Measurements from ENCODE around the gene SP2.

Gene SP2

GRCh38 chr17:47941246-47942095, 45.4 kb downstream of the SP2 start, which contains the start of gene PNPO:
TSS of gene PNPO (plus strand) at chr17:47941571. CDS start at chr17:47941676, 105 bp downstream.
- ChIA-PET POLR2A (interaction anchor here (0.7 to 1.2 kb wide), 3 partner anchors 27 to 46 kb away, joined by 3 read pairs; partner anchors contain the start of gene SP2), CTCF (interaction anchor here (0.7 to 21.8 kb wide), 10 partner anchors 9 to 110 kb away, joined by 3 to 504 read pairs (median 3); partner anchors contain the start of genes CDK5RAP3, LRRC46, MRPL10 and PRR15L)
- Histone ChIP-seq H3K4me1 (ENCODE audit: control extremely low read depth in 1 of 4, control insufficient read depth in 4 of 4, insufficient read depth in 4 of 4, low read length in 3 of 4) (peaks cover 6 to 55% (median 28%) of the 10 kb centered on the region in 4 experiments), H3K27me3 (replicated peaks in 2 of 5; ENCODE audit: control insufficient read depth in 4 of 5, insufficient read depth in 5 of 5, low read length in 4 of 5) (no peaks in the 10 kb centered on the region), H3K36me3 (ENCODE audit: control insufficient read depth in 4 of 4, insufficient read depth in 4 of 4, low read length in 3 of 4) (peaks cover 2 to 26% (median 13%) of the 10 kb centered on the region in 4 experiments), H3K4me3 (ENCODE audit: control insufficient read depth in 1 of 7, extremely low read depth in 1 of 7, insufficient read depth in 4 of 7, low read depth in 2 of 7, low read length in 6 of 7) (peak within 1 kb of the TSS; percentile 64 to 90 (median 80)), H3K27ac (ENCODE audit: insufficient read depth in 1 of 2, low read depth in 1 of 2, low read length in 2 of 2, poor library complexity in 1 of 2, severe bottlenecking in 2 of 2) (peak within 1 kb of the TSS; percentile 62 to 81), H3K9me3 (ENCODE audit: control extremely low read depth in 1 of 5, control insufficient read depth in 4 of 5, insufficient read depth in 2 of 5, low read depth in 1 of 5, low read length in 4 of 5) (no peaks in the 10 kb centered on the region)
- peak; percentile 96 to 98 (median 97) for DNase-seq
- WGBS (ENCODE audit: insufficient coverage) = under 1% methylated on average over 36 of the region's 50 CpGs

- ChIA-PET CTCF (interaction anchor here (0.7 to 21.8 kb wide), 7 partner anchors 8 to 111 kb away, joined by 3 to 504 read pairs (median 3); partner anchors contain the start of genes CDK5RAP3, LRRC46, MRPL10 and PRR15L), POLR2A (interaction anchor here (1.2 kb wide), 1 partner anchor 47 kb away, joined by 3 read pairs; the partner anchor contains the start of gene SP2)
- H3K36me3 ChIP-seq (ENCODE audit: control insufficient read depth in 4 of 4, insufficient read depth in 4 of 4, low read length in 3 of 4) = peaks cover 2 to 29% (median 13%) of the 10 kb centered on the region in 4 experiments
- peaks cover 6 to 56% (median 28%) of the 10 kb centered on the region in 4 experiments for H3K4me1 ChIP-seq (ENCODE audit: control extremely low read depth in 1 of 4, control insufficient read depth in 4 of 4, insufficient read depth in 4 of 4, low read length in 3 of 4)
- no peaks in the 10 kb centered on the region for H3K27me3 ChIP-seq (replicated peaks in 2 of 5; ENCODE audit: control insufficient read depth in 4 of 5, insufficient read depth in 5 of 5, low read length in 4 of 5)
- H3K9me3 ChIP-seq (ENCODE audit: control extremely low read depth in 1 of 5, control insufficient read depth in 4 of 5, insufficient read depth in 2 of 5, low read depth in 1 of 5, low read length in 4 of 5) = no peaks in the 10 kb centered on the region
- H3K27ac ChIP-seq (ENCODE audit: insufficient read depth in 1 of 2, low read depth in 1 of 2, low read length in 2 of 2, poor library complexity in 1 of 2, severe bottlenecking in 2 of 2) = peak overlapping the region; percentile 62 to 81
- WGBS (ENCODE audit: insufficient coverage) = 0% methylated on average over 5 of the region's 5 CpGs
- DNase-seq = peak in 1 of 3 donors; percentile 20
- H3K4me3 ChIP-seq (ENCODE audit: control insufficient read depth in 1 of 7, extremely low read depth in 1 of 7, insufficient read depth in 4 of 7, low read depth in 2 of 7, low read length in 6 of 7) = peak overlapping the region; percentile 64 to 90 (median 80)
Observed at GRCh38 chr17:47942096-47942510, 46.1 kb downstream of the SP2 start.

DNA sequence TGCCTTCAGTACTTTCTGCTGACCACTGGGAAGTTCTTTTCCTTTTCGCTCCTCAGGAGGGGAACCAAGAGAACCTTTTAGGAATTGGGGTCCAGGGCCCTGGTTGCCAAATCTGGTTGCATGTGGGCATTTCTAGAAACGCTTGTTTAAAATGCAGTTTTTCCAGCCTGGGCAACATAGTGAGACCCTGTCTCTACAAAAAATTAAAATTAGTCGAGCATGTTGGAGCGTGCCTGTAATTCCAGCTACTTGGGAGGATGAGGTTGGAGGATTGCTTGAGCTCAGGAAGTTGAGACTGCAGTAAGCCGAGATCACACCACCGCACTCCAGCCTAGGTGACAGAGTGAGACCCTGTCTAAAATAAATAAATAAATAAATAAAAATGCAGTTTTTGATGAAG, 46.5 kb downstream of the SP2 start:
- ChIA-PET CTCF (interaction anchor here (1.0 to 21.8 kb wide), 5 partner anchors 8 to 111 kb away, joined by 3 to 504 read pairs (median 3); partner anchors contain the start of genes CDK5RAP3, LRRC46, MRPL10 and PRR15L), POLR2A (no interaction called here)
- peaks cover 2 to 29% (median 13%) of the 10 kb centered on the region in 4 experiments for H3K36me3 ChIP-seq (ENCODE audit: control insufficient read depth in 4 of 4, insufficient read depth in 4 of 4, low read length in 3 of 4)
- 88% methylated on average over 3 of the region's 6 CpGs for WGBS (ENCODE audit: insufficient coverage)
- no peaks in the 10 kb centered on the region for H3K9me3 ChIP-seq (ENCODE audit: control extremely low read depth in 1 of 5, control insufficient read depth in 4 of 5, insufficient read depth in 2 of 5, low read depth in 1 of 5, low read length in 4 of 5)
- H3K4me3 ChIP-seq (ENCODE audit: control insufficient read depth in 1 of 7, extremely low read depth in 1 of 7, insufficient read depth in 4 of 7, low read depth in 2 of 7, low read length in 6 of 7) = peak overlapping the region in 3 of 7 experiments; percentile 80 to 90 (median 87)
- DNase-seq = no peak
- H3K4me1 ChIP-seq (ENCODE audit: control extremely low read depth in 1 of 4, control insufficient read depth in 4 of 4, insufficient read depth in 4 of 4, low read length in 3 of 4) = peaks cover 6 to 58% (median 28%) of the 10 kb centered on the region in 4 experiments
- no peaks in the 10 kb centered on the region for H3K27me3 ChIP-seq (replicated peaks in 2 of 5; ENCODE audit: control insufficient read depth in 4 of 5, insufficient read depth in 5 of 5, low read length in 4 of 5)
- H3K27ac ChIP-seq (ENCODE audit: insufficient read depth in 1 of 2, low read depth in 1 of 2, low read length in 2 of 2, poor library complexity in 1 of 2, severe bottlenecking in 2 of 2) = peak overlapping the region in 1 of 2 experiments; percentile 81

DNA sequence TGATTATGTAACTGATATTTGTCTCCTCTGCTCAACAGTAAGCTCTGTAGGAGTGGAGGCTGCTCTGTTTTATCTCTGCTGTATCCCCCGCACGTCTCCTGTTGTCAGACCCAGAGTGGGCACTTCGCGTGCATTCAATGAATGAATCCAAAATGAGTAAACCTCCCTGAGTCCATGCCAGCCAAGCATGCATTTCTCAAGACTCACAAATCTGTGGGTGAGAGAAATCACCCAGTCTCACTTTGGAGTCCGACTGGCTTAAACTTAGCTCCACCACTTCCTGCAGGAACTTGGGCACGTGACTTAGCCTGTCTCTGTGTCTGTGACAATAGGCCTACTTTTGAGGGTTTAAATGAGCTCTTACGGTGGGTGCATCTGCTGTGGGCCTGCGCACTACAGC, 49.0 kb downstream of the SP2 start:
- H3K4me1 ChIP-seq (ENCODE audit: control extremely low read depth in 1 of 4, control insufficient read depth in 4 of 4, insufficient read depth in 4 of 4, low read length in 3 of 4) = peaks cover 8 to 64% (median 38%) of the 10 kb centered on the region in 4 experiments
- ChIA-PET POLR2A (no interaction called here), CTCF (interaction anchor here (0.5 to 21.8 kb wide), 9 partner anchors 15 to 566 kb away, joined by 3 to 504 read pairs (median 4); partner anchors contain the start of genes CDK5RAP3 and PRR15L)
- peaks cover 2 to 40% (median 13%) of the 10 kb centered on the region in 4 experiments for H3K36me3 ChIP-seq (ENCODE audit: control insufficient read depth in 4 of 4, insufficient read depth in 4 of 4, low read length in 3 of 4)
- H3K27me3 ChIP-seq (replicated peaks in 2 of 5; ENCODE audit: control insufficient read depth in 4 of 5, insufficient read depth in 5 of 5, low read length in 4 of 5) = no peaks in the 10 kb centered on the region
- DNase-seq = peak in 1 of 3 donors; percentile 26
- no peak overlapping the region for H3K27ac ChIP-seq (ENCODE audit: insufficient read depth in 1 of 2, low read depth in 1 of 2, low read length in 2 of 2, poor library complexity in 1 of 2, severe bottlenecking in 2 of 2)
- no peak overlapping the region for H3K4me3 ChIP-seq (ENCODE audit: control insufficient read depth in 1 of 7, extremely low read depth in 1 of 7, insufficient read depth in 4 of 7, low read depth in 2 of 7, low read length in 6 of 7)
- no peaks in the 10 kb centered on the region for H3K9me3 ChIP-seq (ENCODE audit: control extremely low read depth in 1 of 5, control insufficient read depth in 4 of 5, insufficient read depth in 2 of 5, low read depth in 1 of 5, low read length in 4 of 5)
- 51% methylated on average over 5 of the region's 8 CpGs for WGBS (ENCODE audit: insufficient coverage)

- DNase-seq = no peak
- peaks cover 2 to 40% (median 13%) of the 10 kb centered on the region in 4 experiments for H3K36me3 ChIP-seq (ENCODE audit: control insufficient read depth in 4 of 4, insufficient read depth in 4 of 4, low read length in 3 of 4)
- no peaks in the 10 kb centered on the region for H3K9me3 ChIP-seq (ENCODE audit: control extremely low read depth in 1 of 5, control insufficient read depth in 4 of 5, insufficient read depth in 2 of 5, low read depth in 1 of 5, low read length in 4 of 5)
- peaks cover 8 to 66% (median 42%) of the 10 kb centered on the region in 4 experiments for H3K4me1 ChIP-seq (ENCODE audit: control extremely low read depth in 1 of 4, control insufficient read depth in 4 of 4, insufficient read depth in 4 of 4, low read length in 3 of 4)
- 94% methylated on average over 10 of the region's 10 CpGs for WGBS (ENCODE audit: insufficient coverage)
- no peaks in the 10 kb centered on the region for H3K27me3 ChIP-seq (replicated peaks in 2 of 5; ENCODE audit: control insufficient read depth in 4 of 5, insufficient read depth in 5 of 5, low read length in 4 of 5)
- ChIA-PET POLR2A (no interaction called here), CTCF (interaction anchor here (0.5 to 21.8 kb wide), 23 partner anchors 9 to 567 kb away, joined by 3 to 504 read pairs (median 4); partner anchors contain the start of genes CDK5RAP3, NFE2L1, PRR15L and SCRN2)
- H3K27ac ChIP-seq (ENCODE audit: insufficient read depth in 1 of 2, low read depth in 1 of 2, low read length in 2 of 2, poor library complexity in 1 of 2, severe bottlenecking in 2 of 2) = no peak overlapping the region
- no peak overlapping the region for H3K4me3 ChIP-seq (ENCODE audit: control insufficient read depth in 1 of 7, extremely low read depth in 1 of 7, insufficient read depth in 4 of 7, low read depth in 2 of 7, low read length in 6 of 7)
Observed at GRCh38 chr17:47945529-47946508, 49.8 kb downstream of the SP2 start.

DNA sequence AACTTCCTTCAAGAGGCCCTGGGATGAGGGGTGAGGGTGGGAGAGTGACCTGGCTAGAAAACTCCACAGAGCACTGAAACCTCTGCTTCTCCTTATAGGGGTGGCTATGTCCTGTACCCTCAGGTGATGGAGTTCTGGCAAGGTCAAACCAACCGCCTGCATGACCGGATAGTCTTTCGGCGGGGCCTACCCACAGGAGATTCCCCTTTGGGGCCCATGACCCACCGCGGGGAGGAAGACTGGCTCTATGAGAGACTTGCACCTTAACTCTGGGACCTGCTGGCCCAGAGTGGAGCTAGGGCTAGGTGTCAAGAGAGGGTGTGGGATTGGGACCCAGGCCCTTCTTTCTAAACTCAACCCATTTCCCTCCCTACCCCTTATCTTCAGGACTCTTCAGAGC, 50.5 kb downstream of the SP2 start:
- DNase-seq = no peak
- 96% methylated on average over 5 of the region's 6 CpGs for WGBS (ENCODE audit: insufficient coverage)
- CTCF ChIA-PET = interaction anchor here (0.8 to 21.8 kb wide), 19 partner anchors 10 to 109 kb away, joined by 3 to 504 read pairs (median 4); partner anchors contain the start of genes CDK5RAP3, NFE2L1, PRR15L and SCRN2
- Histone ChIP-seq H3K27me3 (replicated peaks in 2 of 5; ENCODE audit: control insufficient read depth in 4 of 5, insufficient read depth in 5 of 5, low read length in 4 of 5) (no peaks in the 10 kb centered on the region), H3K27ac (ENCODE audit: insufficient read depth in 1 of 2, low read depth in 1 of 2, low read length in 2 of 2, poor library complexity in 1 of 2, severe bottlenecking in 2 of 2) (no peak overlapping the region), H3K9me3 (ENCODE audit: control extremely low read depth in 1 of 5, control insufficient read depth in 4 of 5, insufficient read depth in 2 of 5, low read depth in 1 of 5, low read length in 4 of 5) (no peaks in the 10 kb centered on the region), H3K4me1 (ENCODE audit: control extremely low read depth in 1 of 4, control insufficient read depth in 4 of 4, insufficient read depth in 4 of 4, low read length in 3 of 4) (peaks cover 8 to 67% (median 39%) of the 10 kb centered on the region in 4 experiments), H3K4me3 (ENCODE audit: control insufficient read depth in 1 of 7, extremely low read depth in 1 of 7, insufficient read depth in 4 of 7, low read depth in 2 of 7, low read length in 6 of 7) (no peak overlapping the region), H3K36me3 (ENCODE audit: control insufficient read depth in 4 of 4, insufficient read depth in 4 of 4, low read length in 3 of 4) (peaks cover 2 to 40% (median 13%) of the 10 kb centered on the region in 4 experiments)
- POLR2A ChIA-PET = no interaction called here
